Testis (tissue), 2 donors: ENCODE results near the gene MS4A4E.

Experiments used
- POLR2A ChIP-seq: fragments of 450-650 bp; IDR thresholded peaks from one replicate; pipeline ENCODE4 v1.6.1; 2017; ENCODE audit warnings: antibody characterized with exemption, mild to moderate bottlenecking, moderate library complexity
- TF ChIP-seq, protein P1 (sequence below), 3 experiments: fragments of 450-650 bp in 2 of 3; fragments of 200-600 bp in 1 of 3; sonication (generic) in 1 of 3; IDR thresholded peaks; one replicate each; pipeline ENCODE4 v1.5.1; 2016 to 2019; ENCODE audit warnings: antibody characterized with exemption in 3 of 3, mild to moderate bottlenecking in 2 of 3, moderate library complexity in 1 of 3

GRCh38 chr11:60263402-60263801 is 20.5 kb upstream of the MS4A4E start:
- TF ChIP-seq, protein P1, sequence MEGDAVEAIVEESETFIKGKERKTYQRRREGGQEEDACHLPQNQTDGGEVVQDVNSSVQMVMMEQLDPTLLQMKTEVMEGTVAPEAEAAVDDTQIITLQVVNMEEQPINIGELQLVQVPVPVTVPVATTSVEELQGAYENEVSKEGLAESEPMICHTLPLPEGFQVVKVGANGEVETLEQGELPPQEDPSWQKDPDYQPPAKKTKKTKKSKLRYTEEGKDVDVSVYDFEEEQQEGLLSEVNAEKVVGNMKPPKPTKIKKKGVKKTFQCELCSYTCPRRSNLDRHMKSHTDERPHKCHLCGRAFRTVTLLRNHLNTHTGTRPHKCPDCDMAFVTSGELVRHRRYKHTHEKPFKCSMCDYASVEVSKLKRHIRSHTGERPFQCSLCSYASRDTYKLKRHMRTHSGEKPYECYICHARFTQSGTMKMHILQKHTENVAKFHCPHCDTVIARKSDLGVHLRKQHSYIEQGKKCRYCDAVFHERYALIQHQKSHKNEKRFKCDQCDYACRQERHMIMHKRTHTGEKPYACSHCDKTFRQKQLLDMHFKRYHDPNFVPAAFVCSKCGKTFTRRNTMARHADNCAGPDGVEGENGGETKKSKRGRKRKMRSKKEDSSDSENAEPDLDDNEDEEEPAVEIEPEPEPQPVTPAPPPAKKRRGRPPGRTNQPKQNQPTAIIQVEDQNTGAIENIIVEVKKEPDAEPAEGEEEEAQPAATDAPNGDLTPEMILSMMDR (IDR thresholded peaks at IDR 0.05) = no peak
- no peak for TF ChIP-seq POLR2A
